ENCODE measurements around the gene HTR3A.
"Not testable (repeated sequence)": the region's sequence is repeated elsewhere in the genome, so short reads cannot be mapped to it uniquely, and the experiment has no call there.

HTR3A gene

GRCh38 chr11:113974741-113975470 is at the start of gene HTR3A:
HTR3A (plus strand) TSS chr11:113975108; CDS start chr11:113975326, 218 bp downstream.
- no peak for DNase-seq (ENCODE audit: low spot score)

GRCh38 chr11:113926273-113927197 is 48.4 kb upstream of the HTR3A start:
- no peak for DNase-seq (ENCODE audit: low spot score)

GRCh38 chr11:113928311-113928710 is 46.6 kb upstream of the HTR3A start:
- no peak for DNase-seq (ENCODE audit: low spot score)

GRCh38 chr11:113932788-113933187 is 42.1 kb upstream of the HTR3A start:
- no peak for DNase-seq (ENCODE audit: low spot score)

GRCh38 chr11:113934193-113934592 is 40.7 kb upstream of the HTR3A start:
- not testable (repeated sequence) for DNase-seq (ENCODE audit: low spot score)

GRCh38 chr11:113934761-113935160 is 40.1 kb upstream of the HTR3A start:
- no peak for DNase-seq (ENCODE audit: low spot score)

GRCh38 chr11:113935858-113936257 is 39.0 kb upstream of the HTR3A start:
- no peak for DNase-seq (ENCODE audit: low spot score)

GRCh38 chr11:113937918-113938317 is 37.0 kb upstream of the HTR3A start:
- no peak for DNase-seq (ENCODE audit: low spot score)

- DNase-seq (ENCODE audit: low spot score) = no peak
These were observed 32.7 kb upstream of the HTR3A start for GRCh38 chr11:113942256-113942655.

GRCh38 chr11:113946162-113946561 is 28.7 kb upstream of the HTR3A start:
- DNase-seq (ENCODE audit: low spot score) = not testable (repeated sequence)

- DNase-seq (ENCODE audit: low spot score) = no peak
These were observed 26.9 kb upstream of the HTR3A start for GRCh38 chr11:113947994-113948393.

- DNase-seq (ENCODE audit: low spot score) = no peak
These were observed 25.0 kb upstream of the HTR3A start for GRCh38 chr11:113949891-113950290.

GRCh38 chr11:113951537-113951936 is 23.4 kb upstream of the HTR3A start:
- no peak for DNase-seq (ENCODE audit: low spot score)

GRCh38 chr11:113952070-113952469 is 22.8 kb upstream of the HTR3A start:
- no peak for DNase-seq (ENCODE audit: low spot score)

- DNase-seq (ENCODE audit: low spot score) = no peak
These were observed 22.3 kb upstream of the HTR3A start for GRCh38 chr11:113952588-113952987.

- no peak for DNase-seq (ENCODE audit: low spot score)
These were observed 20.7 kb upstream of the HTR3A start for GRCh38 chr11:113954235-113954634.

GRCh38 chr11:113956986-113957385 is 17.9 kb upstream of the HTR3A start:
- DNase-seq (ENCODE audit: low spot score) = no peak

- DNase-seq (ENCODE audit: low spot score) = no peak
These were observed 14.1 kb upstream of the HTR3A start for GRCh38 chr11:113960702-113961330.

- no peak for DNase-seq (ENCODE audit: low spot score)
These were observed 7.5 kb upstream of the HTR3A start for GRCh38 chr11:113967361-113967760.

- no peak for DNase-seq (ENCODE audit: low spot score)
These were observed 3.3 kb upstream of the HTR3A start for GRCh38 chr11:113971506-113972195.

GRCh38 chr11:113977071-113977490 is 2.2 kb downstream of the HTR3A start:
- no peak for DNase-seq (ENCODE audit: low spot score)

- DNase-seq (ENCODE audit: low spot score) = no peak
These were observed 2.8 kb downstream of the HTR3A start for GRCh38 chr11:113977701-113978100.
